NCI-H524 treated with DMSO at 0.1 percent for 48 hours (cell line): ENCODE measurements around the gene MRPL48.
A peak's percentile ranks its signal among the peaks of the same experiment; 100 is the strongest.
"Not testable (repeated sequence)": the region's sequence is repeated elsewhere in the genome, so short reads cannot be mapped to it uniquely, and the experiment has no call there.

Source experiments
- DNase-seq: peaks from one replicate; lab custom pipeline; 2025; lab: John Stamatoyannopoulos, UW

MRPL48 gene

GRCh38 chr11:73779084-73779902, 8.4 kb upstream of the MRPL48 start:
- DNase-seq: peak; percentile 96

- DNase-seq: no peak
Observed at GRCh38 chr11:73781303-73781702, 6.4 kb upstream of the MRPL48 start.

GRCh38 chr11:73783483-73784020, 4.1 kb upstream of the MRPL48 start:
- DNase-seq: no peak

DNA sequence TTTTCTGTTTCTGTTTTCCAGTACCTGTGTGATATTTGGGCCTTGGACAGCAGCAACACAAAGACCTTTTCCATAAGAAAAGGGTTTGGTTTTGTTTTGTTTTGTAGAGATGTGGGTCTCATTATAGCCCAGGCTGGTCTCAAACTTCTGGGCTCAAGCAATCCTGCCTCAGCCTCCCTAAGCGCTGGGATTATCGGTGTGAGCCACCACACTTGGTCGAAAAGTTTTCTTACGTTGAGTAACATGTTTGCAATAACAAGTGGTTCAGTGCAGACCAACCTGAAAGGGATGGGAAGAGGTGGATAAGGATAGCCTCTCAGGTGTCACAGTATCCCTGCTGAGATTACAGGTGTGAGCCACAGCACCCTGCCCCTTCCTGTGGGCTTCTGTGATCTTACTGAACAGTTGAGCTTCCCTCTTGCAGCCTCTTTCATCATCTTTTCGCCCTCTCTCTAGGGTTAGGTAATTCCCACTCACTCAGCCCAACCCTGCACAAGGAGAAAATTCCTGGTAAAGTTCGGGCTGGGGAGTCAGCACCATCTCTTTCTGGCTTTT, 3.5 kb upstream of the MRPL48 start:
- DNase-seq: no peak

- DNase-seq: no peak
Observed at GRCh38 chr11:73784734-73785133, 2.9 kb upstream of the MRPL48 start.

DNA sequence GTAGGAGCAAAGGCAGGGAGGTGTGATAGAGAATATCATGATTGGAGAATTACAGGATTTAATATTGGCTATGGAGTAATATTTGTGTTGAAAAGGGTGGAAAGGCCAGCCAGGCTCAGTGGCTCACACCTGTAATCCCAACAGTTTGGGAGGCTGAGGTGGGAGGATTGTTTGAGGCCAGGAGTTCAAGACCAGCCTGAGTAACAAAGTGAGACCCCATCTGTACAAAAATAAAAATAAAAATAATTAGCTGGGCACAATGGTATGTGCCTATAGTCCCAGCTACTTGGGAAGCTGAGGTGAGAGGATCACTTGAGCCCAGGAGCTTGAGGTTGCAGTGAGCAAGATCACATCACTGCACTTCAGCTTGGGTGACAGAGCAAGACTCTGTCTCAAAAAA, 2.2 kb upstream of the MRPL48 start:
- not testable (repeated sequence) for DNase-seq

DNA sequence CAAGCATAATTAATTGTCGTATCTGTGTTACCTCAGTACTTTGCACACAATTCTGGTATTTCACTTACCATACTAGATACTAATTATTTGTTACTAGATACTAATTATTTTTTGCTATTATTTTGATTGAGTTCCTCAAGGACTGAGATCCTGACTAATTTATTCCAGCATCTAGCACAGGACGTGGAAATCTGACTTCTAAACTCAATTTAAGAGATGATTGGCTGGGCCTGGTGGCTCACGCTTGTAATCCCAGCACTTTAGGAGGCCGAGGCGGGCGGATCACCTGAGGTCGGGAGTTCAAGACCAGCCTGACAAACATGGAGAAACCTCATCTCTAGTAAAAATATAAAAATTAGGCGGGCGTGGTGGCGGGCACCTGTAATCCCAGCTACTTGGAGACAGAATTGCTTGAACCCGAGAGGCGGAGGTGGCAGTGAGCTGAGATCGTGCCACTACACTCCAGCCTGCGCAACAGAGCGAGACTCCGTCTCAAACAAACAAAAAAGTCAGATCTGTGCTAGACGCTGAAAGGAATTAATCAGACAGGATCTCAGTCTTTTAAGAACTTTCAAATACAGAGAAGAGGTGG, 527 bp upstream of the MRPL48 start:
- DNase-seq: no peak

- DNase-seq: no peak
Observed at GRCh38 chr11:73789279-73789670, 1.6 kb downstream of the MRPL48 start.

DNA sequence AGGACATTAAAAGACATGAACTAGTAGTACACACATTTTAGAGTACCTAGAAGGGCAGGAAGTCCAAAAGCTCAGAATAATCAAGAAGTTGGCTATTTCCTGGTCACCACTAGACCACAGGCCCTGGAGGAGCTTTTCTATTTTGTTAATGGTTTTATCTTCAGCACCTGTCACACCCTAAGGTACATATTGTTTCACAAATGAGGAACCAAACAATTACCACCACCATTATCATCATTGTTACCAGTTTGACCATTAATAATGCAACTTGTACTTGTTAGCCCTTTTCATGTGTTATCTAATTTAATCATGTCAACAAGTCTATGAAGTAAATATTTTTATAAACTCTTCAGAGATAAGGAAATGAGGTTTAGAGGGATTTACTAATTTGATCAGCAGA, 4.9 kb downstream of the MRPL48 start:
- no peak for DNase-seq

GRCh38 chr11:73795925-73796632, 8.4 kb downstream of the MRPL48 start:
- no peak for DNase-seq

DNA sequence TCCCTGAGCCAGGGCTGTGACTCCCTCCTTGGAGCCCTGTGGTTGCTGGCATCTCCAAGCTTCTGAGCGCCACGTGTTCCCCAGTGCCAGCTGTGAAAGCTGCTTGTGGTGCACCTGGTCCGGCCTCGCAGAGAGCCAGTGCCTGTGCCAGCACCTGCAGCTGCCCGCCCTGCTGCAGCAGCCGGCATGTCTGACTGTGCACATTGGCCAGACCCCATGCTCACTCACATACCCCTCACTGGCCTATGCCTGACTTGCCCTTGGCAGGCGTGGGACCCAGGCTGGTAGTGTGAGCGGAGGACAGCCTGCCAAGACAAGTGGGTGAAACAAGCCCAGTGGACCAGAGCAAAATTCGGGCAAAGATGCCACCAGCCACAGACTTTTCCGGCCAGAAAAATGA, 9.8 kb downstream of the MRPL48 start:
- DNase-seq: no peak

GRCh38 chr11:73800276-73800806, 12.7 kb downstream of the MRPL48 start:
- no peak for DNase-seq

DNA sequence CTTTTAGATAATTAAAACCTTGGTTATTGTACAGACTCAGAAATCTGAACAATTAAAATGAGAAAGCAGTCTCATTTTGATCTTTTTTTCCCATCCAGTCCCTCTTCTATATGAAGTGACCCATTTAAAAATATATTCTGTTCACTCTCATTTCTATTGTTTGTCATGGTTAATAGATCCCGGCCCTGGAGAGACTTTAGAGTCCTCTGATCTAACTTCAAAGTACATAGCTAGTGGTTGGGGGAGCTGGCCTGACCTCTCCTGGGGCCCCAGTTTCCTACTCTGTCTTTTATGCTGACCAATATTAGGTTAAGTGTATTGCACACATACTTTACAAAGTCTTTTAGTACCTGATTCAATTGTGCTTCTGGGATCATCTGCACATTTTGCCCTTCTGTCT, 13.5 kb downstream of the MRPL48 start:
- DNase-seq: no peak

- DNase-seq: no peak
Observed at GRCh38 chr11:73804712-73805111, 17.0 kb downstream of the MRPL48 start.

DNA sequence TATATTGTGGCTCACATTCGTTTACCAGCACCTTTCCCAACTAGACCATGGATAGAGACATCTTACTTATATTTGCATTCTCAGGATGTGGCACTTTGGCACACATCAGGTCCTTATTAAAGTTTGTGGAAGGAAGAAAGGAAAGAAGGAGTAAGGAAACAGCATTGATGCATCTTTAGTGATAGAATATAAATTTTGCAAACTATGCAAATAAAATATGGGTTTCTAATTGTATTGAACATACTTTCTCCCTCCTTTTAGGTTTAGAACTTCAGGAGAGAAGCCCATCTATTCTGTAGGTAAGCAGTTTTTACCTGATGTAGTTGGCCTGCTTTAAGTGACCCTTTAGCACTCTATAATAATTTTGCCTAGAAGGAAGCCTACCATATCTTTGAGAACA, 20.4 kb downstream of the MRPL48 start:
- DNase-seq: no peak

DNA sequence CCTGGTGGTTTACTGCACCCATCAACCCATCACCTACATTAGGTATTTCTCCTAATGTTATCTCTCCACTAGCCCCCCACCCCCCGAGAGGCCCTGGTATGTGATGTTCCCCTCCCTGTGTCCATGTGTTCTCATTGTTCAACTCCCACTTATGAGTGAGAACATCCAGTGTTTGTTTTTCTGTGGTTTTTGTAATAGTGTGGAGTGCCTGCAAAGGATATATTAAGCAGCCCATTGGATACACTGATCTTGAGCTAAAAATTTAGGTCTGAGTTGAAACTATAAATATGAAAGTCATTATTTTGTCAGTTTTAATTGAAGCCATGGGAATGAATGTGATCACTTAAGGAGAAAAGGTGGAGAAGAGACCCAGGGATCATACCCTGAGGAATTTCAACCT, 23.0 kb downstream of the MRPL48 start:
- DNase-seq: no peak

GRCh38 chr11:73812234-73812633, 24.6 kb downstream of the MRPL48 start:
- no peak for DNase-seq

DNA sequence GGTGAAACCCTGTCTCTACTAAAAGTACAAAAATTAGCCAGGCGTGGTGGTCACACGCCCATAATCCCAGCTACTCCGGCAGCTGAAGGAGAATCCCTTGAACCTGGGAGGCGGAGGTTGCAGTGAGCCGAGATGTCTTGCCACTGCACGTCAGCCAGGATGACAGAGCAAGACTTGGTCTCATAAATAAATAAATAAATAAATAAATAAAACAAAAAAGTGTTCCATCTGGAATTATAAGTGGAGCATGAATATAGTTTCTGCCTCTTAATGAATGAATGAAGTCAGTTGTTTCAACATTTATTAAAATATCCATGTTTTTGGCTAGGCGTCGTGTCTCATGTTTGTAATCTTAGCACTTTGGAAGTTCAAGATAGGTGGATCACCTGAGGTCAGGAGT, 27.1 kb downstream of the MRPL48 start:
- DNase-seq: no peak

- no peak for DNase-seq
Observed at GRCh38 chr11:73818846-73819245, 31.2 kb downstream of the MRPL48 start.

- DNase-seq: no peak
Observed at GRCh38 chr11:73830261-73830660, 42.6 kb downstream of the MRPL48 start.

- no peak for DNase-seq
Observed at GRCh38 chr11:73833067-73833466, 45.4 kb downstream of the MRPL48 start.

DNA sequence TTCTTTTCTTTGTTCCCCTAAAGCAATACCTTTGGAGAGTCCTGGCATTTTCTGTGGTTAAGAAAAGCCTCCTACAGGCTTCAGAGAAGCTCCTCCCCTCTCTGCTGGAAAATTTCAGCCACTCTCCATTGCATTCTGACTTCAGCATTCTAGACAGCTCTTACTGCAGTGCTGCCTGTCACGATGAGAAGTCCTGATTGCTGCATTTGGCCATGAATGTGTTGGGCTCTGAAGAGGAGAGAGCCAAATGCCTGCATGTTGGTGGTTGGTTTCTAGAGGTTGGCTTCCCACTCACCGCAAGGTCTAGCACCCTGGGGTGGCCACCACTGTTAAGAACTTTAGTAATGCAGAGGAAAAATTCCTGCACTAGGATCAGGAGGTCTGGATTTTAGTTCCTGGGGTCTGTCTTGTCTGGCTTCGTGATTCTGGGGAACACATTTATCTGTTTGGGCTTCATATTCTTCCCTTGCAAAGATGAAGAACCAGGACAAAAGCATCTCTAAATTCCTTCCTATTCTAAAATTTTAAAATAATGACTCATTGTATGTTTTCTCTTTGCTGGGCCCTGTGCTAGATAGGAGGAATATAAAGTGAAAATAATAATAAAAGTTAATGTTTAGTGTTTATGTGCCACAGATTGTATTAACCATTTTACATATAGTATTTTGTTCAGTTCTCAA, 50.9 kb downstream of the MRPL48 start:
- no peak for DNase-seq
